Dendritic cell treated with granulocyte-macrophage colony-stimulating factor and Interleukin-4, amounts not matched to agents 40 ng/mL and 50 ng/mL, for 4 days (primary cell): ENCODE data around the gene EIF2AK2.

ENCODE experiments used
- H3K27ac Mint-ChIP-seq: one replicate; pipeline ENCODE4 v1.8.0; 2022; ENCODE audit warnings: mild to moderate bottlenecking, mixed read lengths
- H3K27me3 Mint-ChIP-seq: one replicate; pipeline ENCODE4 v1.8.0; 2022; ENCODE audit warnings: mild to moderate bottlenecking, mixed read lengths
- H3K36me3 Mint-ChIP-seq: one replicate; pipeline ENCODE4 v1.8.0; 2022; ENCODE audit warnings: low read depth, mixed read lengths
- H3K4me1 Mint-ChIP-seq: one replicate; pipeline ENCODE4 v1.8.0; 2022; ENCODE audit warnings: low read depth, mixed read lengths
- H3K4me3 Mint-ChIP-seq: one replicate; pipeline ENCODE4 v1.8.0; 2022; ENCODE audit warnings: mild to moderate bottlenecking, moderate library complexity, mixed read lengths
- H3K9me3 Mint-ChIP-seq: one replicate; pipeline ENCODE4 v1.8.0; 2022; ENCODE audit warnings: mixed read lengths
- intact Hi-C: fragments of 100-400 bp; cut with micrococcal nuclease; formaldehyde crosslinking; loops from one replicate; pipeline ENCODE4 v1.15.0; 2022

EIF2AK2 gene

DNA sequence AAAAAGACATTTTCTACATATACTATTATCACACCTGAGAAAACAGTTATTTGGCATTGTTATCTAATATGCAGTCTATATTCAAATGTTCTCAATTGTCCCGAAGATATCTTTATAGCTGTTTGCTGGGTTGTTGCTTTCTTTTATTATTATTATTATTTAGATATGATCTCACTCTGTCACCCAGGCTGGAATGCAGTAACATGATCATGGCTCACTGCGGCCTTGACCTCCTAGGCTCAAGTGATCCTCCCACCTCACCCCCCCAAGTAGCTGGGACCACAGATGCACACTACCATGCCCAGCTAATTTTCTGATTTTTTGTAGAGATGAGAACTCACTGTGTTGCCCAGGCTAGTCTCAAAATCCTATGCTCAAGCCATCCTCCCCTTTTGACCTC, 52.6 kb downstream of the EIF2AK2 start:
- no peak overlapping the region for H3K4me3 Mint-ChIP-seq
- H3K4me1 Mint-ChIP-seq, result no peaks in the 10 kb centered on the region
- intact Hi-C loops, result no loop called here
- no peaks in the 10 kb centered on the region for H3K9me3 Mint-ChIP-seq
- no peak overlapping the region for H3K27ac Mint-ChIP-seq
- no peaks in the 10 kb centered on the region for H3K27me3 Mint-ChIP-seq
- peaks cover 94% of the 10 kb centered on the region for H3K36me3 Mint-ChIP-seq

DNA sequence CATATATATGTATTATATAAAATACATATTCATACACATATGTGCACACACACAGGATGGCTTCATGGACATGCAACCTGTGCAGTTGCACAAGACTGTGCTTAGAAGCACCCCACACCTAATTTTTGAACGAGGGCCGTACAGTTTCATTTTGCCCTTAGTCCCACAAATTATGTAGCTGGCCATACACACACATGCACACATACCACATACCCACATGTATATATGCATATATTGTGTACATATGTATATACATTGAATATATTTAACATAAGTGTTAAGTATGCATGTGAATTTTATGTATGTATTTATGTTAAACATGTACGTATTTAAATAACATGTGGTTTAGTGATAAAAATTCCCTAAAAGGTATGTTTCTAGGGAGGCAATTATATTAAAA, 54.2 kb downstream of the EIF2AK2 start:
- H3K4me1 Mint-ChIP-seq, result no peaks in the 10 kb centered on the region
- H3K36me3 Mint-ChIP-seq, result peaks cover 92% of the 10 kb centered on the region
- intact Hi-C loops, result no loop called here
- H3K9me3 Mint-ChIP-seq, result no peaks in the 10 kb centered on the region
- H3K27me3 Mint-ChIP-seq, result no peaks in the 10 kb centered on the region
- H3K27ac Mint-ChIP-seq, result no peak overlapping the region
- H3K4me3 Mint-ChIP-seq, result no peak overlapping the region

DNA sequence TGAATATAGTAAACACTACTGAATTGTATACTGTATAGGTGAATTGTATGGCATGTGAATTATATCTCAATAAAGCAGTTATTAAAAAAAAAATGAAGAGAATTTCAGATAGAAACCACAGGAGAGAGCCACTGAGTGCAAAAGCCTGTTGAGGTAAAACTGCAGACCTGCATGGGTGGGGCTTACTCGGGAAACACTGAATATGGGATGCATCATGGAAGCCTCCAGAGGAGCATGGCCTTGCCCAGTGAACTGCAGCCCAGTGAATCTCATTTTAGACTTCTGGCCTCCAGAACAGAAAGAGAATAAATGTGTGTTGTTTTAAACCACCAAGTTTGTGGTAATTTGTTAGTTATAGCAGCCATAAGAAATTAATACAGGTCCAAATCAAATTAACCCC, 56.7 kb downstream of the EIF2AK2 start:
- H3K27ac Mint-ChIP-seq, result no peak overlapping the region
- H3K27me3 Mint-ChIP-seq, result no peaks in the 10 kb centered on the region
- no peaks in the 10 kb centered on the region for H3K4me1 Mint-ChIP-seq
- H3K4me3 Mint-ChIP-seq, result no peak overlapping the region
- intact Hi-C loops, result no loop called here
- no peaks in the 10 kb centered on the region for H3K9me3 Mint-ChIP-seq
- peaks cover 89% of the 10 kb centered on the region for H3K36me3 Mint-ChIP-seq

DNA sequence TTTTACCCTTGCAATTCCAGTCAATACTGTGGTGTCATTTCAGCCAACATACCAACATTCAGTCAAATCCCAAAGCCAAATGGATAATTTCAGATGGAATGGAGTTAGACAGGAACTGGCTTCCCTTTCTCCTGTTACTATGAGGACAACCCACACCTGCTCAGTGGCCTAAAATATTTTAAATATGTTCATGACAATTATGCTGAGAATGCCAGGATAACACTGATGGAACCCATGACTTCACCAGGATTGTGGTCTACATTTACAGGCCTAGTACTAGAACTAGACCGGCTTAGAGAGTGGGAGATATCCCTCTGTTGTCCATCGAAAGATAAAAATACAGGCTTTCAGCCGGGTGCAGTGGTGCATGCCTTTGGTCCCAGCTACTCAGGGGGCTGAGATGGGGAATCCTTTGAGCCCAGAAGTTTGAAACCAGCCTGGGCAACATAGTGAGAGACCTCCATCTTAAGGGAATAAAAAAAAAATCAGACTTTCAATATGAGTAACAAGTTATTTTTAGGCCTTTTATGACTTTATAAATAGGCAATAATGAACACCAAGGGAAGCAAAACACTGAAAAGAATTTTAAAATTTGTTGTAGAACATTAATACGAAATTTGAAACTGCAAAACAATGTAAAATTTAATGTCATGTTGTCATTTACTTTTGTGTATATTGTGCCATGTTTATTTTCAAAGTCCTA, 58.2 kb downstream of the EIF2AK2 start:
- Mint-ChIP-seq H3K4me1 (no peaks in the 10 kb centered on the region), H3K27me3 (no peaks in the 10 kb centered on the region), H3K9me3 (no peaks in the 10 kb centered on the region), H3K36me3 (peaks cover 89% of the 10 kb centered on the region), H3K27ac (no peak overlapping the region), H3K4me3 (no peak overlapping the region)
- intact Hi-C loops, result no loop called here

- Mint-ChIP-seq H3K36me3 (peaks cover 84% of the 10 kb centered on the region), H3K4me1 (peaks cover 5% of the 10 kb centered on the region), H3K4me3 (no peak overlapping the region), H3K27ac (no peak overlapping the region), H3K27me3 (no peaks in the 10 kb centered on the region), H3K9me3 (no peaks in the 10 kb centered on the region)
- intact Hi-C loops, result no loop called here
These were observed 60.2 kb downstream of the EIF2AK2 start for GRCh38 chr2:37096568-37096967.

GRCh38 chr2:37091873-37092272, 64.9 kb downstream of the EIF2AK2 start:
- H3K36me3 Mint-ChIP-seq, result peaks cover 62% of the 10 kb centered on the region
- H3K9me3 Mint-ChIP-seq, result no peaks in the 10 kb centered on the region
- no peak overlapping the region for H3K4me3 Mint-ChIP-seq
- intact Hi-C loops, result no loop called here
- H3K27me3 Mint-ChIP-seq, result no peaks in the 10 kb centered on the region
- peaks cover 29% of the 10 kb centered on the region for H3K4me1 Mint-ChIP-seq
- H3K27ac Mint-ChIP-seq, result no peak overlapping the region

DNA sequence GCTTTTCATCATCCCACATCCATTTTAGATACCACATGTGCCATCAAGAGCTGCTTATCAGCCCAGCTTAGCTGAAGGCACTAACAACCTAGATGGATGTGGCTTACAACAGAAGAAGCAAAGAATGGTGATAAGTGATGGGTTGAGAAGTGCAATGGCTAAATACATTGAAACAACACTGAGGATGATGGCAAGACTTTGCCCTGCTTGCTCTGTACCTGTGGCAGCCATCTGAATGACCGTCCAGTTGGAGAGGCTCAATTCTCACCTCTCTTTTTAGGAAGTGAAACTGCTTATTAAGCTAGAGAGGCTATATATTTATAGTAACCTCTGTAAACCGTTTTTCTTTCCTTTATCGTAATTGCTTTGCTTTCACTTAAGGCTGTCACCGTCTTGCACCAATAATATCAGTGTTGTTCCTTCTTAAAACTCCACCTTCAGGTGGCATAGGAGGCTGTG, 66.7 kb downstream of the EIF2AK2 start:
- H3K9me3 Mint-ChIP-seq, result no peaks in the 10 kb centered on the region
- intact Hi-C loops, result no loop called here
- no peak overlapping the region for H3K4me3 Mint-ChIP-seq
- H3K27me3 Mint-ChIP-seq, result no peaks in the 10 kb centered on the region
- H3K36me3 Mint-ChIP-seq, result peaks cover 47% of the 10 kb centered on the region
- peaks cover 29% of the 10 kb centered on the region for H3K4me1 Mint-ChIP-seq
- no peak overlapping the region for H3K27ac Mint-ChIP-seq

DNA sequence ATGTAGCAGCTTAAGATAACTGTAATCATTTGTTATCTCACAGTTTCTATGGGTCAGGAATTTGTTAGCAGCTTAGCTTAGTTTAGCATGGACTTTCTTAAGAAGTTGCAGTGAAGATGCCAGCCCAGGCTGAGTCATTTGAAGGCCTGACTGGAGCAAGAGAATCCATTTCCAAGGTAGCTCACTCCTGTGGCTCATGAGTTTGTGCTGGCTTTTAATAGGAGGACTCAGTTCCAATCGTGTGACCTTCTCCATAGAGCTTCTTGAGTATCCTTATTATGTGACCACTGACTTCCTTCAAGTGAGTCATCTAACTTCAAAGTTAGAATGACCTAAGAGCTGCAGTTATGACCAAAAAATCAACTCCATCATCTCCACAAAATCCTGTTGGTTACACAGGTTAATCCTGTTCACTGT, 71.0 kb downstream of the EIF2AK2 start:
- no peaks in the 10 kb centered on the region for H3K9me3 Mint-ChIP-seq
- H3K27ac Mint-ChIP-seq, result no peak overlapping the region
- H3K36me3 Mint-ChIP-seq, result peaks cover 42% of the 10 kb centered on the region
- H3K4me3 Mint-ChIP-seq, result no peak overlapping the region
- H3K4me1 Mint-ChIP-seq, result peaks cover 23% of the 10 kb centered on the region
- no peaks in the 10 kb centered on the region for H3K27me3 Mint-ChIP-seq
- intact Hi-C loops, result loop anchor here (10.0 kb wide), 1 partner anchor 149 kb away; the partner anchor contains the start of genes CEBPZ and NDUFAF7

DNA sequence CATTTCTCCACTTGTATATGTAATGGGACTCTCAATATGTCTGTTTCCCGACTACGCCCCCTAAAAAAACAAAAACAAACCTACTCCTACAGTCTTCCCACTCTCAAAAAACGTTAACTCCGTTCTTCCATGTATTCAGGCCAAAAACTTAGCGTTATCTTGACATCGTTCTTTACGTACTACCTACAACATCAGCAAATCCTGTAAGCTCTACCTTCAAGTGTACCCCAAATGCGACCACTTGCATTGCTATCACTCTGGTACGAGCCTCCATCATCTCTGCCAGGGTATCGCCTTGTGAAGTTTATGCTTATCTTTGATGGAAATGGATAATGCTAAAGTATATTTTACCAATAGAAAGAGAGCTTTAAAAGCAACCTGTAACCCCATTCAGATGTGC, 72.0 kb downstream of the EIF2AK2 start:
- Mint-ChIP-seq H3K27ac (no peak overlapping the region), H3K36me3 (peaks cover 46% of the 10 kb centered on the region), H3K4me3 (no peak overlapping the region), H3K4me1 (peaks cover 23% of the 10 kb centered on the region), H3K27me3 (no peaks in the 10 kb centered on the region), H3K9me3 (no peaks in the 10 kb centered on the region)
- intact Hi-C loops, result loop anchor here (10.0 kb wide), 1 partner anchor 150 kb away; the partner anchor contains the start of genes CEBPZ and NDUFAF7

DNA sequence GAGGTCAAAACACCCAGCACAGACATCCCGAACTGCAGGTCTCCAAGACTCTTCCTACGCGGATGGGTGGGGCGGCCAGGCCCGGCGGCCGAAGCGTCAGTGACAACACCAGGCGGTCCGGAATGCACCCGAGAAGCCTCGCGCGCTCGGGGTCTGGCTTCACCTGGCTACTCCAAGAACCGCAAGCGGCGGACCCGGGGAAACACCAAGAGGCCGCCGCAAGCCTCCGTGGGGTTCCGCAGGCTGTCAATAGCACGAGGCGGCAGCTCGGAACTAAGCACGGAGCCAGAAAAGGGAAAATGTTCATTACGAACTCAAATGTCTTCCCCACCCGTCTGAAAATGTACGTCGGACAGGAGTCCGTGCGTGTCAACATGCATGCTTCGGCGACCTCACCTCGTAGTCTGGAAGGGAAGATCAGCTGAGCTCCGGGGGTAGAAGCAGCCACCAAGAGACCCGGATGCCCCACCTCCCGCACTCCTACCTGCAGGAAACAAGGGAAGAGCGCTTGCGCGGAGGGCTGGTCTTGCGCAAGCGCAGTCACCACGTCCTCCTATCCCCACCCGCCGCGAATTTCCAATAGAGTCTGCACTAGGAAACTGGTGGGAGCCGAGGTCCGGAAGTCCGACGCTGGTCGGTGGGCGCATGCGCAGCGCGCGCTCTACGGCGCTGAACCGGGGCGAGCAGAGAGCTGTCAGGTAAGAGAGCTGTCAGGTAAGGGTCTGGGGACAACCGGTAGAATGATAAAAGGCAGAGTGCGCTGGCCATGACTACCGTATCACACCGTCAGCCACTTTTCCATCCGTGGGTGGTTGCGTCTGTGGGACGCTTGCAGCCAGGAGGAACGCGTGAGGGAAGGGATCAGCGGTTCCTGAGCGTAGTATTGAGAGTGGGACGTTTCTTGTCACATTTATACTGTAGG, 72.6 kb downstream of the EIF2AK2 start, which contains the start of the genes GPATCH11 and HEATR5B:
Gene GPATCH11 (plus strand): TSS at position 646 of the 922 bp plus-strand sequence. CDS start 3,864 bp downstream, outside the sequence.
Gene HEATR5B (minus strand): TSS at position 500 of the 922 bp plus-strand sequence. CDS start 958 bp downstream, outside the sequence.
- H3K36me3 Mint-ChIP-seq, result peaks cover 43% of the 10 kb centered on the region
- no peaks in the 10 kb centered on the region for H3K27me3 Mint-ChIP-seq
- H3K4me1 Mint-ChIP-seq, result peaks cover 17% of the 10 kb centered on the region
- intact Hi-C loops, result loop anchor here (10.0 kb wide), 1 partner anchor 151 kb away; the partner anchor contains the start of genes CEBPZ and NDUFAF7
- no peak within 1 kb of the TSS for H3K27ac Mint-ChIP-seq
- no peaks in the 10 kb centered on the region for H3K9me3 Mint-ChIP-seq
- H3K4me3 Mint-ChIP-seq, result no peak within 1 kb of the TSS

DNA sequence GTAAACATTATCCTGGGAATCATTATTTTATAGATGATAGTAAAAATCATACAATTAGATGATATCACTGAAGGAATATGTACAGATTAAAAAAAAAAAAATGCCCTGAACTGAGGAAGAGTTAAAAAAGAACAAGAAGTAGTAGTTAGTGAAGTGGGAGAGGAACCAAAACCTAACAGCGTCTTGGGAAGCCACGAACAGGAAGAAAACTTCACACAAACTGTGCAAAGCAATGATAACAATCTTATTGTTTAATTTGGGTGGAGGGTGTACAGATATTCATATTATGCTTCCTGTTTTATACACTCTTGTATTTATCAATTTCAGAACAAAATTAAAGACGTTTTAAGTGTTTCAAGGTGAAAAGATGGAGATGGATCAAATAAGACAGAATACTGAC, 76.1 kb downstream of the EIF2AK2 start:
- Mint-ChIP-seq H3K27ac (peak overlapping the region; percentile 88), H3K27me3 (no peaks in the 10 kb centered on the region), H3K36me3 (peaks cover 60% of the 10 kb centered on the region), H3K4me3 (peak overlapping the region; percentile 56), H3K9me3 (no peaks in the 10 kb centered on the region), H3K4me1 (peaks cover 11% of the 10 kb centered on the region)
- intact Hi-C loops, result loop anchor here (10.0 kb wide), 1 partner anchor 154 kb away; the partner anchor contains the start of genes CEBPZ and NDUFAF7

GRCh38 chr2:37080266-37080665, 76.5 kb downstream of the EIF2AK2 start:
- intact Hi-C loops, result loop anchor here (10.0 kb wide), 1 partner anchor 155 kb away; the partner anchor contains the start of genes CEBPZ and NDUFAF7
- Mint-ChIP-seq H3K4me1 (peaks cover 11% of the 10 kb centered on the region), H3K27me3 (no peaks in the 10 kb centered on the region), H3K9me3 (no peaks in the 10 kb centered on the region), H3K36me3 (peaks cover 61% of the 10 kb centered on the region), H3K4me3 (peak overlapping the region; percentile 39), H3K27ac (peak overlapping the region; percentile 88)

- Mint-ChIP-seq H3K4me3 (no peak overlapping the region), H3K27ac (no peak overlapping the region), H3K27me3 (no peaks in the 10 kb centered on the region), H3K36me3 (peaks cover 80% of the 10 kb centered on the region), H3K4me1 (peaks cover 6% of the 10 kb centered on the region), H3K9me3 (no peaks in the 10 kb centered on the region)
- intact Hi-C loops, result no loop called here
These were observed 85.8 kb downstream of the EIF2AK2 start for GRCh38 chr2:37070931-37071330.

DNA sequence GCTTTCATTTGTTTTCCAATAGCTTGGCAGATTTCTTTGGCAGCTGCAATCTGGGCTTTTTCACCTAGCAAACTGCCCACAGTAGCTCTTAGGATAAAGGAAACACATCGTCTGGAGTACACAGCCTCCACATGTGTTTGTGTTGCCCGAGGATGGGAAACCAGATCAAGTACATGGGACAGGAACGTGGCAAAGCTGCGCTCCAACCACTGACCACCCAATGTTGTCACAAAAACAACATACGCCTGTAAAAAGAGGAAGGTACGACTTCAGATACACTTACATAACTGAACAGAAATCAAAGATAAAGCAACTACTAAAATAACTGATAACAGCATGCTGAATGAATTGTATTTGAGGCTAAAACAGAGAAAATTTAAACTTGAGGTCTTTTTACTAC, 88.1 kb downstream of the EIF2AK2 start:
- Mint-ChIP-seq H3K36me3 (peaks cover 82% of the 10 kb centered on the region), H3K4me3 (no peak overlapping the region), H3K9me3 (no peaks in the 10 kb centered on the region), H3K27me3 (no peaks in the 10 kb centered on the region), H3K27ac (no peak overlapping the region), H3K4me1 (peaks cover 4% of the 10 kb centered on the region)
- intact Hi-C loops, result no loop called here
